Neutrophil (primary cell): Measurements from ENCODE around the gene PKP1.

ENCODE experiments used
- H3K27ac ChIP-seq: fragments of 200-600 bp; sonication (generic); 2 replicates; pipeline ENCODE4 v1.5.1; 2016; ENCODE audit warnings: mild to moderate bottlenecking, moderate library complexity
- H3K27me3 ChIP-seq: fragments of 200-600 bp; sonication (generic); 2 replicates; pipeline ENCODE4 v1.6.0; 2016; ENCODE audit warnings: mild to moderate bottlenecking
- H3K36me3 ChIP-seq: fragments of 200-600 bp; sonication (generic); 2 replicates; pipeline ENCODE4 v1.5.1; 2017
- H3K4me1 ChIP-seq, 2 experiments: fragments of 200-600 bp in 1 of 2; sonication (generic) in 1 of 2; 1 replicate in 1 of 2; 2 replicates in 1 of 2; pipeline versions ENCODE4 v1.5.1 to v1.6.1; 2013 to 2016; ENCODE audit warnings: low read depth in 1 of 2, low read length in 1 of 2, mild to moderate bottlenecking in 1 of 2, moderate library complexity in 1 of 2; ENCODE audit not compliant: control insufficient read depth in 1 of 2, insufficient read depth in 1 of 2
- H3K4me3 ChIP-seq, 2 experiments: fragments of 200-600 bp in 1 of 2; sonication (generic) in 1 of 2; 1 replicate in 1 of 2; 2 replicates in 1 of 2; pipeline ENCODE4 v1.5.1; 2013 to 2016; ENCODE audit warnings: low read depth in 1 of 2, low read length in 1 of 2, mild to moderate bottlenecking in 1 of 2, moderate library complexity in 1 of 2
- H3K9me3 ChIP-seq: fragments of 200-600 bp; sonication (generic); 2 replicates; pipeline ENCODE4 v1.5.1; 2016
- CTCF ChIP-seq: fragments of 200-600 bp; sonication (generic); IDR thresholded peaks from 2 replicates; pipeline ENCODE4 v1.5.1; 2016; ENCODE audit warnings: antibody characterized with exemption

The PKP1 gene

GRCh38 chr1:201295861-201296260, 12.6 kb downstream of the PKP1 start:
- Histone ChIP-seq H3K27ac (no peak overlapping the region), H3K36me3 (no peaks in the 10 kb centered on the region), H3K4me3 (no peak overlapping the region), H3K9me3 (no peaks in the 10 kb centered on the region), H3K27me3 (peaks cover 73% of the 10 kb centered on the region), H3K4me1 (no peaks in the 10 kb centered on the region)
- no peak for TF ChIP-seq CTCF

- no peak overlapping the region for H3K4me3 ChIP-seq
- no peaks in the 10 kb centered on the region for H3K36me3 ChIP-seq
- peaks cover 78% of the 10 kb centered on the region for H3K27me3 ChIP-seq
- H3K9me3 ChIP-seq = no peaks in the 10 kb centered on the region
- no peaks in the 10 kb centered on the region for H3K4me1 ChIP-seq
- TF ChIP-seq CTCF = no peak
- no peak overlapping the region for H3K27ac ChIP-seq
These were observed 13.0 kb downstream of the PKP1 start for GRCh38 chr1:201296352-201296751.

- no peaks in the 10 kb centered on the region for H3K9me3 ChIP-seq
- H3K4me1 ChIP-seq = no peaks in the 10 kb centered on the region
- TF ChIP-seq CTCF = no peak
- H3K36me3 ChIP-seq = no peaks in the 10 kb centered on the region
- H3K4me3 ChIP-seq = no peak overlapping the region
- no peak overlapping the region for H3K27ac ChIP-seq
- H3K27me3 ChIP-seq = peaks cover 91% of the 10 kb centered on the region
These were observed 15.4 kb downstream of the PKP1 start for GRCh38 chr1:201298396-201299381.

- no peaks in the 10 kb centered on the region for H3K9me3 ChIP-seq
- H3K4me1 ChIP-seq = no peaks in the 10 kb centered on the region
- H3K27ac ChIP-seq = no peak overlapping the region
- H3K27me3 ChIP-seq = peaks cover 91% of the 10 kb centered on the region
- H3K4me3 ChIP-seq = no peak overlapping the region
- H3K36me3 ChIP-seq = no peaks in the 10 kb centered on the region
- no peak for TF ChIP-seq CTCF
These were observed 16.7 kb downstream of the PKP1 start for GRCh38 chr1:201299968-201300367.

GRCh38 chr1:201300641-201301040, 17.3 kb downstream of the PKP1 start:
- Histone ChIP-seq H3K27me3 (peaks cover 91% of the 10 kb centered on the region), H3K9me3 (no peaks in the 10 kb centered on the region), H3K4me3 (no peak overlapping the region), H3K36me3 (no peaks in the 10 kb centered on the region), H3K27ac (no peak overlapping the region), H3K4me1 (no peaks in the 10 kb centered on the region)
- TF ChIP-seq CTCF = no peak
